ENCODE results near the gene AIF1L. TPM values are rescaled to one million over a fixed set of nuclear protein-coding genes. Genes with fewer than 3 reads are reported as not detected.

The AIF1L gene
- total and polyA plus RNA-seq, 7 donors, result 2.4 to 11.6 (median 3.2) TPM

DNA sequence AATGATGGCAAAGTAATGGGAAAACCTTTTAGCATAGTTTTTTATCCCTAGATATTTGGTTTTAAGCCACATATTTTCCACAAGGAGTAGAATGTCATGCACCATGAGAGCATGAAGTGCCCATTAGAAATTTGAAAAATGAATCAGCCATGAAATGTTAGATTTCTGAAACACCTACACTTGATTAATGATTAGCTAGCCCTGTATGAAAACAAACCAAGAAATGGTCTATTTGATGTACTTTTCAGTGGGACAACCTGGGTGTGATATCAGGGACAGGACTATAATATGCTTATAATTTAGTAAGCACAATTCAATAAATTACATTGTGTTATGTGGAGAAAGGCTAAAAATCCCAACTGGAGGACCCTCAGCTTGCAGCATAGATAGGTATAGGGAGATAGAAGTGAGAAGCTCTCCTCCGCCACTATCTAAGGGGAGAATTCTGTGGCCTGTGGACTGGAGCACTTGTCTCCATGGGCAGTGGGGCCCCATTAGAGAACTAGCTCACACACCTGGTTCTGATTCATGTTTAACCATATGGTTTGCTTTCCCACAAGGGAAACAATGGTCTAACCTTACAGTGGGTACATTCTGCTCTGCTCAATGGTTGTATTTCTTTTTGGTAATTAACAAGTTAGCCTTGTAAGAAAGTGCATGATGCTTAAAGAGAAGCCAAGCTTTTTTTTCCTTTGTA, 64.2 kb downstream of the AIF1L start:
- 98 to 100% methylated on average over 1 of the region's 1 CpG for WGBS, 2 donors
- no peaks in the 10 kb centered on the region for H3K4me1 ChIP-seq
- H3K4me3 ChIP-seq, result no peak overlapping the region
- TF ChIP-seq, protein P1, sequence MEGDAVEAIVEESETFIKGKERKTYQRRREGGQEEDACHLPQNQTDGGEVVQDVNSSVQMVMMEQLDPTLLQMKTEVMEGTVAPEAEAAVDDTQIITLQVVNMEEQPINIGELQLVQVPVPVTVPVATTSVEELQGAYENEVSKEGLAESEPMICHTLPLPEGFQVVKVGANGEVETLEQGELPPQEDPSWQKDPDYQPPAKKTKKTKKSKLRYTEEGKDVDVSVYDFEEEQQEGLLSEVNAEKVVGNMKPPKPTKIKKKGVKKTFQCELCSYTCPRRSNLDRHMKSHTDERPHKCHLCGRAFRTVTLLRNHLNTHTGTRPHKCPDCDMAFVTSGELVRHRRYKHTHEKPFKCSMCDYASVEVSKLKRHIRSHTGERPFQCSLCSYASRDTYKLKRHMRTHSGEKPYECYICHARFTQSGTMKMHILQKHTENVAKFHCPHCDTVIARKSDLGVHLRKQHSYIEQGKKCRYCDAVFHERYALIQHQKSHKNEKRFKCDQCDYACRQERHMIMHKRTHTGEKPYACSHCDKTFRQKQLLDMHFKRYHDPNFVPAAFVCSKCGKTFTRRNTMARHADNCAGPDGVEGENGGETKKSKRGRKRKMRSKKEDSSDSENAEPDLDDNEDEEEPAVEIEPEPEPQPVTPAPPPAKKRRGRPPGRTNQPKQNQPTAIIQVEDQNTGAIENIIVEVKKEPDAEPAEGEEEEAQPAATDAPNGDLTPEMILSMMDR (IDR thresholded peaks at IDR 0.05), result no peak
- TF ChIP-seq EP300 (IDR thresholded peaks at IDR 0.05) (no peak), POLR2A (IDR thresholded peaks at IDR 0.05) (no peak), POLR2AphosphoS5 (IDR thresholded peaks at IDR 0.05) (no peak)
- no peak for DNase-seq
- peaks cover 25 to 95% (median 46%) of the 10 kb centered on the region in 4 donors for H3K36me3 ChIP-seq
- no peaks in the 10 kb centered on the region for H3K27me3 ChIP-seq
- intact Hi-C loops (cut with DNase I), result no loop called here
- H3K27ac ChIP-seq, result no peak overlapping the region
- H3K9me3 ChIP-seq, result no peaks in the 10 kb centered on the region

DNA sequence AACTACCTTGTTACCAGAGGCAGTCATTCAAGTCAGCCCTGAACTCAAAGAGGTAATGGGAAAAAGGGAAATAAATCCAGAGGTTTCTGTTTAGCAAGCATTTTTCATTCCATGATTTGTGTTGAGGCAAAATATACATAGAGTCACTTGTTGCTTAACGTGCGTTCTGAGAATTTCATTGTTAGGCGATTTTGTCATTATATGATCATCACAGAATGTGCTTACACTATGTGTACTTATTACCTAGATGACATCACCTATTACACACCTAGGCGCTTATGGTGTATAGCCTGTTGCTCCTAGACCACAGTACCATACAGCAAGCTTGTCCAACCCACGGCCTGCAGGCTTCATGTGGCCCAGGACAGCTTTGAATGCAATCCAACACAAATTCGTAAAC, 65.3 kb downstream of the AIF1L start:
- Histone ChIP-seq H3K4me3 (no peak overlapping the region), H3K27ac (no peak overlapping the region), H3K4me1 (no peaks in the 10 kb centered on the region), H3K9me3 (no peaks in the 10 kb centered on the region), H3K36me3 (peaks cover 25 to 94% (median 46%) of the 10 kb centered on the region in 4 donors), H3K27me3 (no peaks in the 10 kb centered on the region)
- intact Hi-C loops (cut with DNase I), result no loop called here
- TF ChIP-seq POLR2A (IDR thresholded peaks at IDR 0.05), result no peak
- TF ChIP-seq POLR2AphosphoS5 (IDR thresholded peaks at IDR 0.05), result no peak
- TF ChIP-seq, protein P1 (IDR thresholded peaks at IDR 0.05), result no peak
- TF ChIP-seq EP300 (IDR thresholded peaks at IDR 0.05), result no peak
- 87 to 94% methylated on average over 6 of the region's 6 CpGs for WGBS, 2 donors
- DNase-seq, result no peak

DNA sequence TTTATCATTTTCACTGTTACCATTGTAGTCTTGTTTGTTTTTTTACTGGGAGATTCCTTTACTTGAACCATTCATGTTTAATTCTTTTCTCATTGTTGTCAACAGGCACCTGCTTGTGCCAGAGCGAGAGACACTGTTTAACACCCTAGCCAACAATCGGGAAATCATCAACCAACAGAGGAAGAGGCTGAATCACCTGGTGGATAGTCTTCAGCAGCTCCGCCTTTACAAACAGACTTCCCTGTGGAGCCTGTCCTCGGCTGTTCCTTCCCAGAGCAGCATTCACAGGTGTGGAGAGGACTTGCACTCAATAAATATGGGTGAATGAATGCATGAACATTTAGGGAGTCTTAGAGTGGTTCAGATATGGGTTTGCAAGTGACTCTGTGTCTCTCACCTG, 66.6 kb downstream of the AIF1L start:
- no peaks in the 10 kb centered on the region for H3K9me3 ChIP-seq
- intact Hi-C loops (cut with DNase I), result no loop called here
- H3K36me3 ChIP-seq, result peaks cover 25 to 90% (median 44%) of the 10 kb centered on the region in 4 donors
- TF ChIP-seq POLR2AphosphoS5 (IDR thresholded peaks at IDR 0.05) (no peak), POLR2A (IDR thresholded peaks at IDR 0.05) (no peak), EP300 (IDR thresholded peaks at IDR 0.05) (no peak)
- TF ChIP-seq, protein P1 (IDR thresholded peaks at IDR 0.05), result no peak
- no peaks in the 10 kb centered on the region for H3K27me3 ChIP-seq
- peaks cover 0 to 7% (median 0%) of the 10 kb centered on the region in 4 donors for H3K4me1 ChIP-seq
- WGBS, 2 donors, result 56 to 80% methylated on average over 4 of the region's 4 CpGs
- H3K4me3 ChIP-seq, result no peak overlapping the region
- no peak overlapping the region for H3K27ac ChIP-seq
- DNase-seq, result no peak

DNA sequence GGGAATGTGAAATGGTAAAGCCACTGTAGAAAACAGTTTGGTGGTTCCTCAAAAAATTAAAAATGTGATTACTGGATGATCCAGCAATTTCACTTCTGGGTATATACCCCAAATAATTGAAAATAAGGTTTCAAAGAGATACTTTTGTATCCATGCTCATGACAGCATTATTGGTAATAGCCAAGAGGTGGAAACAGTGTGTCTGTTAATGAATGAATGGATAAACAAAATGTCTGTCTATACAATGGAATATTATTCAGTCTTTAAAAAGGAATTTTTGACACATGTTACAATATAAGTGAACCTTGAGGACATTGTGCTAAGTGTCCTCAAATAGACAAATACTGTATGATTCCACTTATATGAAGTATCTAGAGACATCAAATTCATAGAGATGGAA, 69.2 kb downstream of the AIF1L start:
- Histone ChIP-seq H3K4me3 (no peak overlapping the region), H3K9me3 (no peaks in the 10 kb centered on the region), H3K4me1 (peaks cover 0 to 7% (median 0%) of the 10 kb centered on the region in 4 donors), H3K27ac (no peak overlapping the region), H3K36me3 (peaks cover 23 to 73% (median 36%) of the 10 kb centered on the region in 4 donors), H3K27me3 (no peaks in the 10 kb centered on the region)
- intact Hi-C loops (cut with DNase I), result no loop called here
- no peak for TF ChIP-seq POLR2AphosphoS5 (IDR thresholded peaks at IDR 0.05)
- TF ChIP-seq POLR2A (IDR thresholded peaks at IDR 0.05), result no peak
- TF ChIP-seq, protein P1 (IDR thresholded peaks at IDR 0.05), result no peak
- no peak for TF ChIP-seq EP300 (IDR thresholded peaks at IDR 0.05)
- DNase-seq, result no peak
